ENCODE measurements around the gene ADAMTS13.

Gene ADAMTS13

GRCh38 chr9:133474215-133474614, 52.0 kb downstream of the ADAMTS13 start:
- DNase-seq = no peak

GRCh38 chr9:133474853-133475252, 52.7 kb downstream of the ADAMTS13 start:
- no peak for DNase-seq

- no peak for DNase-seq
These were observed 53.3 kb downstream of the ADAMTS13 start for GRCh38 chr9:133475292-133476012.

GRCh38 chr9:133476036-133476931, 54.1 kb downstream of the ADAMTS13 start:
- no peak for DNase-seq

- DNase-seq = no peak
These were observed 54.8 kb downstream of the ADAMTS13 start for GRCh38 chr9:133476941-133477340.

GRCh38 chr9:133477461-133477860, 55.3 kb downstream of the ADAMTS13 start:
- no peak for DNase-seq

GRCh38 chr9:133477992-133478850, 56.1 kb downstream of the ADAMTS13 start:
- no peak for DNase-seq

GRCh38 chr9:133478851-133479711, 56.9 kb downstream of the ADAMTS13 start, which contains the start of gene SLC2A6:
SLC2A6 (minus strand) TSS chr9:133479099; CDS start chr9:133479059, 40 bp downstream.
- peak; percentile 42 for DNase-seq

- DNase-seq = no peak
These were observed 61.4 kb downstream of the ADAMTS13 start for GRCh38 chr9:133483611-133484010.

GRCh38 chr9:133484671-133485437, 62.7 kb downstream of the ADAMTS13 start:
- no peak for DNase-seq

- DNase-seq = no peak
These were observed 63.5 kb downstream of the ADAMTS13 start for GRCh38 chr9:133485531-133486260.

GRCh38 chr9:133487331-133487725, 65.2 kb downstream of the ADAMTS13 start:
- no peak for DNase-seq

- no peak for DNase-seq
These were observed 66.6 kb downstream of the ADAMTS13 start for GRCh38 chr9:133488686-133489252.

GRCh38 chr9:133489253-133490190, 67.4 kb downstream of the ADAMTS13 start:
- no peak for DNase-seq

GRCh38 chr9:133490201-133490681, 68.1 kb downstream of the ADAMTS13 start:
- no peak for DNase-seq

GRCh38 chr9:133490865-133491655, 68.9 kb downstream of the ADAMTS13 start:
- no peak for DNase-seq

- DNase-seq = no peak
These were observed 69.4 kb downstream of the ADAMTS13 start for GRCh38 chr9:133491656-133491925.

All from amniotic stem cell (primary cell).